22Rv1 (cell line): Measurements from ENCODE around the gene GPR142.

Source experiments
- CTCF ChIP-seq: fragments of 450-650 bp; IDR thresholded peaks from 2 replicates; pipeline ENCODE4 v1.5.1; 2017; ENCODE audit warnings: mild to moderate bottlenecking
- ZFX ChIP-seq: fragments of 450-650 bp; IDR thresholded peaks from 2 replicates; pipeline ENCODE4 v1.6.1; 2017; ENCODE audit warnings: antibody characterized with exemption, borderline replicate concordance

DNA sequence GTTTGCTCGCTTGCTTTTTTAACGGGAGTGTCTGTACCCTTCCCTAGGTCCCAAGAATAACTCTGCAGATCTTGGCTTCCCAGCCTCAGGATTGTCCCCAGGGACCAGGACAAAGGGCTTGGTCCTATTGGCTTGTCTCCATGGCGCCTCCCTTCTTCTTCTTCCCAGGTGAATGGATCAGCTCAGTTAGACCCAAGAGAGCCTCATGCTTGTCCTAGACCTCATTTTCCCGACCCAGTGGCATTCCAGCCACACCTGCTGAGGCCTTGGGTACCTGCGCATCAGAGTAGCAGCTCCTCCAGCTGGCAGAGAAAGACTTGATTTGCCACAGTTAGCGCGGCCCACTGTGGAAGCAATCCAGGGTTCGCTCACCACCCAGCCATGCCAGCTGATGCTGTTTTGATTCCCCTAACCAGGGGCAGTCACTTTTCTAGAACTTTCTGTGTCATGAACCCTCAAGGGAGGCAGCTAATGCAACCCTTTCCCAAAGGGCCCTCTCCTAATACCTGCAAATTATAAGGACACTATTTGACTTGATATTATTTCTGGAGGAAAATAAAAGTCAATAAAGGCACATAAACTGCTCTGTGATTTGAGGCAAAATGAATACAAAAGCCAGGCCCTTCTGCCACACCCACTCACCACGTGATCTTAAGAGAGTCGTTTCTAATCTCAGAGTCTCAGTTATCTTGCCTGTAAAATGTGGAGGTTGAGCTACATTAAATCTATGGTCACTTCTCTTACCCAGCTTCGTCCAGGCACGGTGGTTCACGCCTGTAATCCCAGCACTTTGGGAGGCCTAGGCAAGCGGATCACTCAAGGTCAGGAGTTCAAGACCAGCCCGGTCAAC lies 13.9 kb downstream of the GPR142 start:
- TF ChIP-seq CTCF: no peak
- TF ChIP-seq ZFX: no peak
